ENCODE results near the gene ALDH16A1.

DNA sequence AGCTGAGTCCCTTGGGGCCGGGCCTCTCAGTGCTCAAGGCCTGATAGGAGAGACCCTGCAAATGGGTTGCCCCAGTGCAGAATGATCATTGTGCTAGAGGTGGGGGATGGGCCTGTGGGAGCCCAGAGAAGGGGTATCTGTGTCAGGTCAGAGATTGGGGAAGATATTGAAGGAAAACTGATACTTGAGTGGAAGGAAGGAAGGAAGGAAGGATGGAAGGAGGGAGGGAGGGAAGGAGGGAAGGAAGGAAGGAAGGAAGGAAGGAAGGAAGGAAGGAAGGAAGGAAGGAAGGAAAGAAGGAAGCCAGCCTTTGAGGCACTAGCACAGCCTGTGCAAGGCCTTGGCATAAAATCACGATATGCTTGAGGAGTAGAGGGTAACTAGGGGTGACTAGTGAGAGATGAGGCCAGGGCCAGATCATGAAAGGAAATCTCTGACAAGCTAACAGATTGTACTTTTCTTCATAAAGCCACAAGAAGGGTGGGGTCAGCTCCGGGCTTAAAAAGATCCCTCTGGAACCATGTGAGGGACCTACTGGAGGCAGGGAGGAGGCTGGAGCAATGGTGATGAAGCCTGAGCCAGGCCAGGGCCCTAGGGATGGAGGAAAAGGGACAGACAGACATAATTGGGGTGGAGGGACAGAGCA is 41.2 kb upstream of the ALDH16A1 start:
- TF ChIP-seq, protein P1, sequence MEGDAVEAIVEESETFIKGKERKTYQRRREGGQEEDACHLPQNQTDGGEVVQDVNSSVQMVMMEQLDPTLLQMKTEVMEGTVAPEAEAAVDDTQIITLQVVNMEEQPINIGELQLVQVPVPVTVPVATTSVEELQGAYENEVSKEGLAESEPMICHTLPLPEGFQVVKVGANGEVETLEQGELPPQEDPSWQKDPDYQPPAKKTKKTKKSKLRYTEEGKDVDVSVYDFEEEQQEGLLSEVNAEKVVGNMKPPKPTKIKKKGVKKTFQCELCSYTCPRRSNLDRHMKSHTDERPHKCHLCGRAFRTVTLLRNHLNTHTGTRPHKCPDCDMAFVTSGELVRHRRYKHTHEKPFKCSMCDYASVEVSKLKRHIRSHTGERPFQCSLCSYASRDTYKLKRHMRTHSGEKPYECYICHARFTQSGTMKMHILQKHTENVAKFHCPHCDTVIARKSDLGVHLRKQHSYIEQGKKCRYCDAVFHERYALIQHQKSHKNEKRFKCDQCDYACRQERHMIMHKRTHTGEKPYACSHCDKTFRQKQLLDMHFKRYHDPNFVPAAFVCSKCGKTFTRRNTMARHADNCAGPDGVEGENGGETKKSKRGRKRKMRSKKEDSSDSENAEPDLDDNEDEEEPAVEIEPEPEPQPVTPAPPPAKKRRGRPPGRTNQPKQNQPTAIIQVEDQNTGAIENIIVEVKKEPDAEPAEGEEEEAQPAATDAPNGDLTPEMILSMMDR (IDR thresholded peaks at IDR 0.05), result no peak
- TF ChIP-seq EZH2phosphoT487 (IDR thresholded peaks at IDR 0.05), result no peak

Data from neural progenitor cell (in vitro differentiated cells).